NCI-H2081 treated with DMSO at 0.1 percent for 48 hours (cell line): ENCODE data around the gene ZFP92.
"Not testable (repeated sequence)": the region's sequence is repeated elsewhere in the genome, so short reads cannot be mapped to it uniquely, and the experiment has no call there.

Source experiments
- DNase-seq: peaks from one replicate; lab custom pipeline; 2025; lab: John Stamatoyannopoulos, UW

Gene ZFP92, protein sequence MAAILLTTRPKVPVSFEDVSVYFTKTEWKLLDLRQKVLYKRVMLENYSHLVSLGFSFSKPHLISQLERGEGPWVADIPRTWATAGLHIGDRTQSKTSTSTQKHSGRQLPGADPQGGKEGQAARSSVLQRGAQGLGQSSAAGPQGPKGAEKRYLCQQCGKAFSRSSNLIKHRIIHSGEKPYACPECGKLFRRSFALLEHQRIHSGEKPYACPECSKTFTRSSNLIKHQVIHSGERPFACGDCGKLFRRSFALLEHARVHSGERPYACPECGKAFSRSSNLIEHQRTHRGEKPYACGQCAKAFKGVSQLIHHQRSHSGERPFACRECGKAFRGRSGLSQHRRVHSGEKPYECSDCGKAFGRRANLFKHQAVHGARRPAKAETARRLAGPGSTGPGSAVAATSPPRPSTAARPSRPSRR

DNA sequence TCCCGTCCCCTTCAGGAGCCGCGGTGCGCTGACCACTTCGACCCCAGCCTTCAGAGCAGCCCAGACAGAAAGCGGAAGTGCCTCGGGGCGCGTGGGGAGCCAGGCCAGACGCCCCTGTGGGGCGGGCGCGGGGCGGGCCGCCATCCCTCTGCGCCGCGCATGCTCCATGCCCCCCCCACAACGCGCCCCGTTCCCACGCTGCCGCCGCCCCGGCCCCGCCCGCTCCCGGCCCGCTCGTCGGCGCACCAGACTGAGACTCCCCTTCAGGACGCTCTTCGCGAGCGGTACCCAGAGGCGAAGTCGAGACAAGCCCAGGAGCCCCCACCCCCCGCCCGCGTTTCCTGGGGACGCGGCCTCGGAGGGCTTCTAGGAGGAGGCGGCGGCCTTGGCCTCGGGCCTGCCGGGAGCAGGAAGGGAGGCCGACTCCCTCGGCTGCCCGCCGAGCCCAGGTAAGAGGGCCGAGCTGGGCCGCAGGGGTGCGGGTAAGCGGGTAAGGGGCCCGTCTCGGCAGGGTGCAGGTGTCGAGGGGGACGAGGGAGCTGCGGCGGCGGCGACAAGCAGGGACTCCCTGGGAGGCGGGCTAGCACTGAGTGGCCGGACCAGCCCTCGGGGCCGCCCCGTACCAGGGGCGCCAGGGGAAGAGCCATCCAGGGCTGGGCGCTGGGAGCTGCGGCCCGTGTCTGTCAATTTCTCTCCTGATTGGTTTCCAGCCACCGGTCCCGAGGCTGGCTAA, at the start of gene ZFP92:
Gene ZFP92 (plus strand): TSS at position 218 of the 733 bp plus-strand sequence. CDS start 6,851 bp downstream, outside the sequence.
- DNase-seq = no peak

DNA sequence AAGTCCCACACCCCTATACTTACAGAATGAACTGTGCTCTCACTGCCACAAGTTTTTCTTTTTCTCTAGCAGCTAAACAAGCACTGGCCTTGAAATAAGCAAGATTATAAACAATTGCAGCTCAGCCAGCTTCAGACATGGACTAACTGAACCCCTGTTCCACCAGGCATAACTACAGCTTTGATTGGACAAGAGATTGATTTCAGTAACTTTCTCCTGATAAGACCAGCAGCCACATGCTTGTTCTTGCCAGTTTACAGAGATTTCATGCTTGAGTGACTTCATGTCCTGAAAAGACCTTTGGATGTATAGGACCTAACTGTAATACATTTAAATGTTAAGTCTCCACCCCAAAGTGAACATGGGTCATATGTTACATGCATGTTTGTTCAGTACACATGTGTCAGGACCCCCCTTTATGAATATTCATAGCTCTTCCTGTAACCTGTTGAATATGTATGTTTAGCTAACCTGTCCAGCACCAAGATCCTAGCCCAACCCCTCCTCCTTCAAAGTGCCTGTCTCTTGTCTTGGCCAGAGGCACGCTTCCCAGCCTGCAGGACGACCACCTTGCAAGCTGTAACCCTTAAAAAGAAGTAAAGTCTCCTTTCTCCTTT, 49.4 kb upstream of the ZFP92 start:
- no peak for DNase-seq

DNA sequence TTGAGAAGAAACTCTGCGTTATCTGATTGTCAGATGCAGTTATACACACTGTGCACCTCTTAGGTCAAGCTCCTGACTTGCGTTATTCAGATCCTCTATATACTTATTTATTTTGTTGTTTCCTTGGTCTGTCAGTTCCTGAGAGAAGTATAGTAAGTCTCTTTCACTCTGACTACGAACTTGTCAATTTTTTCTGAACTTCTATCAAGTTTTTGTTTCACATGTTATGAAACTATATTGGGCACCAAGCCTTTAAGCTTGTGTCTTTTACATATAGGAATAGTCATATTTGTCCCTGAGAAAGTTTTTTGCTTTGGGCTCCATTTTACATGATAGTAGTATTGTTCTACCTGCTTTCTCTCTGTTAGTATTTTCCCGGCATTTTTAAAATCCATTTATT, 45.6 kb upstream of the ZFP92 start:
- no peak for DNase-seq

DNA sequence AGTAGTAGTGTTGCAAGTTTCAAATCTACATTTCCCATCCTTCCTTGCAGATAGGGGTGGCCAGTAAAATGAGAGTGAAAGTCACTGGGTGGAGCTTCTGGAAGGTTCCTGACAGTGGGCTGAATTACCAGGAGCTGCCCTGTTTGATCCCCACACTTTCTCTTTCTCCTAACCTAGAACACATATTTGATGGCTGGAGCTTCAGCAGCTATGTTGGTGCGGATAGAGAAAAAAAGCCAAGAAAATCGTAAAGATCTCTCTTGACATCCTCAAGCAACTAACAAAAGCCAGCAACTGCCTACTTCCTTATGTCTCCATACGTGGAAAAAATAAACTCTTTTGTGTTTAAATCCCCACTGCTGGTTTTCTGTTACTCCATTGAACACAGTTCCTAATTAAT, 45.2 kb upstream of the ZFP92 start:
- no peak for DNase-seq

DNA sequence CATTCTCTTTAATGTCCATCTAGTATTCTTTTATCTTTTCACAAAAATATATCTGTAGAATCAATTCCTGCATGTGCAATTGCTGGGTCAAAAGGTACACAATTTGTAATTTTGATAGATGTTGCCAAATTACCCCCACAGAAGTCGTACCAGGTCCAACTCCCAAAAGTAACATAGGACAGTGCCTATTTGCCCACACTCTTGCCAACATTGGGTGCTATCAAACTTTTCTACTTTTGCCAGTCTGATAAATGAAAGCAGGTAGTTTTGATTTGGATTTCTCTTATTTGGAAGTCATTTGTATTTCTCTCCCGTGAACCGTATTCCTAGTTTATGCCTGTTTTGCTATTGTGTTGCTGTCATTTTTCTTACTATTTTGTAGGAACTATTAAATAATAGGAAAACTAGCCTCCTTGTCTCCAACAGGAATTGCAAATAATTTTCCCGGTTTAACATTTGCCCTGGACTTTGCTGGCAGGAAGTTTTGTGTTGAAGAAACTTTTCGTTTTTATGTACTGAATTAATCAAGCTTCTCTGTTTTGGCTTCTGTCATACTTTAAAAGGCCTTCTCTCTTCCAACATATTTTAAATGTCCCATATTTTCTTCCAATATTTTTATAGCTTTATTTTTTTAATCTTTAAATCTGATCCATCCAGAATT, 44.3 kb upstream of the ZFP92 start:
- no peak for DNase-seq

DNA sequence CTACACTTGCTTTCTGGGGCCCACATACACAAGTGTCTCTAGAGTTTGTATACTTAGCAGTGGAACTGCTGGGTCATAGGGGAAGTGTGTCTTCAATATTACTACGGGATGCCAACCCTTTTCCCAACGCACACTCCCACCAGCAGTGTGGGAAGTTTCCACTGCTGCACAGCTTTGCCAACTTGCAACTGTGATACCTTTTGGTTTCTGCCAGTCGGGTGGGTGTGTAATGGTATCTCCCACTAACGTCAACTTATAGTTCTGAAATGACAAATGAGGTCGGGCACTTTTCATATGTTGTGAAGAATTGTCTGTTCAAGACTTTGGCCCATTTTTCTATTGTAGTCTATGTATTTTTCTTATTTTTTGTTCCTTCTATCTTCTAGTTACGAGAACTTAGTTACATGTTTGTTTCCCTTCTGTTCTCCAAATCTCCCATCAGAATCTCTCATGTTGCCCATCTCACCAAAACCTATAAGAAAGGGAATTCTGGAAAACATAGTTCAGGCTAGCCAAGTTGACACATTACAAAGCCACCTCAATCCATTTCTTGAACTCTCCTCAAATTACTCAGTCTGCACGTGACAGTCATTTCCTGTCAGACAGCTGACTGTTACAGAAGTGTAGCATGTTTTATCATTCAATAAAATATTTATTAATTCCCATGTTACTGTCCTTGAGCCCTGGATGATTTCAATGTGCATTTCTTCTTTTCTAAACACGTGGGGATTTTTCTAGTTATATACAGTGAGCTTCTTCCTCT, 40.8 kb upstream of the ZFP92 start:
- no peak for DNase-seq

DNA sequence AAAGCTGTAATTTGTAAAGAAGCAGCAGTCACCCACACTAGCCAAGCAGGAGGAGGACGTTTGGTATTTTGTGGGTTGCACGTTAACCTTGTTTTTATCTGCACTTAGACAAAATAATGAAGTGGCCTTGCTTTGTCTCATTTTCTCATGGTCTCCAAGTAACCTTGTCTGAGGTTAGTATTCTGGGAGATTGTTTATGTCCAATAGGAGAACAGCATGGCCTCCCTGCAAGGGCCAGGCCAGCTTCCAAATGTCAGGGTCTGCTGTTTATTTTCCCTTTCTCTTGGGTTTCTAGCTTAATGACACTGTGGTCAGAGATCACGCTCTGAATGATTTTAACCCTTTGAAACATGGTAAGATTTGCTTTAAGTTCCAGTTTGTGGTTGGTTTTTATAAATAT, 40.0 kb upstream of the ZFP92 start:
- DNase-seq = no peak

DNA sequence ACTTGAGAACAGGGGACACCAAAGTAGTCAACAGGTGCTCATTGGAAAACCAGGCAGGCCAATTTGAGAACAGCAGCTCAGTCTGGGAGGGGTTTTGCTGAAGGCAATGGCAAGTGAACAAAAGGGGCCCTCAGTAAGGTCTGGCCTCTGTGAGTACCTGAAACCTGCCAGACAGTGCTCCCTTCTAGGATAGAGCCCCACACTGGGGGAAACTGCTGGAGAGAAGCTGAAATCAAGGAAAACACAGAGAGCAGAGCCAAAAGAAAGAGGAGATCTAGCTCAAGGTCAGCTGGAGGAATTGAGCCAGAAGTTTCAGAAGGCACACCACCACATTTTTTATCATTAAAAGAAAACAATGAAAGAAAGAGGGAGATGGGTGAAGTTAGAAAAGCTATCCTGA, 38.3 kb upstream of the ZFP92 start:
- DNase-seq = no peak

DNA sequence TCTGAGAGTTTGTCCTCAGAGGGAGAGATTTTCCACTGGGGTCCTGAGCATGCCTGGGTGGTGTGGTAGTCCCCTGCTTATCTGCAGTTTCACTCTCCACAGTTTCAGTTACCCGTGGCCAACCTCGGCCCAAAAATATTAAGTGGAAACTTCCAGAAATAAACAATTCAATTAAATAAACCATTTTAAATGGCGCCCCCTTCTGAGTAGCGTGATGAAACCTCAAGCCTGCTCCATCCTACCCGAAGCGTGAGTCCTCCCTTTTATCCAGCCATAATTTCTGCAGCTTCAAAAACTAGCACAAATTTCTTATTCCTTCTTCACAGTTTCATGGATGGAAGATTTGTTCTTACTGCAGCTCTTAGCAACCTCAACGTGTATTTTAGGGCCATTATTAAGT, 36.8 kb upstream of the ZFP92 start:
- DNase-seq = no peak

DNA sequence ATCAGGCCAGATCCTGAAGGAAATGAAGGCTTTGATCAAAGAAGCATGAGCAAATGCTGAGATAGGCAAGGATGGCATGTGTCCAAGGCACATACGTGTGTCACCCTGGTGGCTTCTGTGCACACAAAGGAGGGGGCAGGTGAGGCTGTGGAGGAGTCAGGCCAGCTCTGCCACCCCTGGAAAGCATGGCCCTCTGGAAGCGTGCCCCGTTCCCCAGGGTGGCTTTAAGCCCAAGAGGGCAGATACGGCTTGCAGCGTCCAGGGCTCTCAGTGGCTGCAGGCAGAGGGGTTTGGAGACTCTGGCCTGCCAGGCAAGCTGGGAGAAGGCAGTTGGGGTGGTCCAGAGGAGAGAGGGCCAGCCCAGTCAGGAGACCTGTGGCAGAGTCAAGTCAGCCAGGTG, 35.7 kb upstream of the ZFP92 start:
- no peak for DNase-seq

DNA sequence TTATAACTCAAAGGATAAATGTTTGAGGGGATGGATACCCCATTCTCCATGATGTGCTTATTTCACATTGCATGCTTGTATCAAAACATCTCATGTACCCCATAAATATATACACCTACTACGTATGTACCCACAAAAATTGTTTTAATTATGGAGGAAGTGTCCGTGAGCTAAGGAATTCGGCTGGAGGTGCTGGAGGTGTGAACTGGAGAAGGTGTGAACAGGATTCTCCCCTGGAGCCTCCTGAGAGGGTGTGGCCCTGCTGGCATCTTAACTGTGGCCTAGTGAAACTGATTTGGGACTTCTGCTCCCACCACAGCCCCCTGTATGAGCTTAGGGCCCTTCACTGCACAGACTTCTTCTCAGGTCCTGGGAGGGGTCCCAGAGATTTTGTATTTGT, 33.5 kb upstream of the ZFP92 start:
- DNase-seq = no peak

DNA sequence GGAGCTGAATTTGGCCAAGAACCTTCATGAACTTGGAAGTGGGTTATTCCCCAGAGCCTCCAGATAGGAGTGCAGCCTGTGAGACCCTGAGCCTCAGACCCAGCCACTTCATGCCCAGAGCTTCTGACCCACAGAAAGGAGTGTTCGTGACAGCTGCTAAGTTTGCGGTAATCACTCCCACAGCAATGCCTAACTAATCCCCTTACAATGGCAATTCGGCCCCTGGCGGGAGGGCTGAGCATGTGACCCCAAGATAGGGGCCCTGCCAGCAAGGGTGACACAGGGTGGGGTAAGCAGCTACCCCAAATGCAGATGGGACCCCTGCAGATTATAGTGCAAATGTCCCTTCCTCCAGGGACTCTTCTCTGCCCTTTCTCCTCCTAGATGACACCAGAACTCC, 32.7 kb upstream of the ZFP92 start:
- DNase-seq = no peak

DNA sequence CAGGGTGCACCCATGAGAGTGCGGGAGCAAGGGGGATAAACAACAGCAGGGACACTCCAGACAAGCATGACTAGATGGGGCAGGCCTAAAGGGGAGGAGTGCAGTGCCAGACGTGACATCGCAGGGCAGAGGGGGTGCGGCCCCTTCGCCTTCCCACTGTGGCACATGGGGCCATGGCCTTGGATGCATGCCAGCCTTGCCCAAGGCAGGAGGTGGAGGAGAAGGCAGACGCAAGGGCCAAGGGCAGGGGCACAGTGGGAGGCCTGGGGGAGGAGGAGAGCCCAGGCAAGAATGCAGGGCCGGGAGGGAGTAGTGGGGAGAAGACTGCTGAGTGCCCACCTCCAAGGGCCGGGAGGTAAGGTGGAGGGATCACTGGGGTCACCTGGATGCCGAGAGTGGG, 31.8 kb upstream of the ZFP92 start:
- DNase-seq = no peak

DNA sequence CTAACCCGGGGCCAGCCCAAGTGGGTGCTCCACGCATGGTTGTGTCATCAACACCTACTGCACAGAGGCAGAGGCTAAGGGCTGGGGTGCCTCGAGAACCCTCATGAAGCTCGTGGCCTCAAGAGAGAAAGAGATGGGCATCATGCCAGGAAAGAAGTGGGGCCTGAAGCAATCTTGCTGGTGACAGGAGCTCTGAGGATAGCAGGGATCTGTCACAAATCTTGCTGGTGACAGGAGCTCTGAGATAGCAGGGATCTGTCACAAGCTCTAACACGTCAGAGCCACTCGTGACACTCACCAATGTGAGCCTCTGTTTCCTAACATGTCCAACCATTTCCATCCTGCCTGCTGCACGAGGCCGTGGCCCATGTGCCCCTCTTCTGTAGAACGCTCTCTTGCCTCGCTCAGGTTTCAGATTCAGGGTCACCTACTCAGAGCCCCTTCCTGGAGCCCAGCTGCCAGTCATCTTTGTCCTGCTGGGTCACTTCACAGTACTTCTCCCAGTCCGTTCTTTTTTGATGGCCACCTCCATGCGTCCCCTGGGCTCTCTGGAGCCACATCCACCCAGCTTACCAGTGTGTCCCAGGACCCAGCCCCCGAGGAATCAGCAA, 31.2 kb upstream of the ZFP92 start:
- DNase-seq = no peak

DNA sequence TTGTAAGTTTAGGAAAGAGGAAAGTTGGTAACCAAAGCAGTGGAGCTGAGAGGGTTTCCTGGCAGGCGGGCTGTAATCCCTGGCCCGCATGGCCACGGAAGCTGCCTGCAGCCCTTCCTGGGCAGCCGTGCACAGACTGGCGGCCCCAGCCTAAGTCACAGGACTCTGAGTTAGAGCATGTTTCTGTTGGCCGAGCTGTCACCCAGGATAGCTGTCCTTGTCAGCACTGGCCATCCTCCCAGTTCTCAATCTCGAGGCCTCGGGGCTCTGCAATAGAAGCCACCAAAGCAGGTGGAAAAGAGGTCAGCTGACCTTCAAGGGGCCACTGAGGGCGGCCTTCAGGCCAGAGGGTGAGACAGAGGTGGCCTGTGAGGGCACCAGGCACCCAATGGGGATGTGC, 30.6 kb upstream of the ZFP92 start:
- no peak for DNase-seq

DNA sequence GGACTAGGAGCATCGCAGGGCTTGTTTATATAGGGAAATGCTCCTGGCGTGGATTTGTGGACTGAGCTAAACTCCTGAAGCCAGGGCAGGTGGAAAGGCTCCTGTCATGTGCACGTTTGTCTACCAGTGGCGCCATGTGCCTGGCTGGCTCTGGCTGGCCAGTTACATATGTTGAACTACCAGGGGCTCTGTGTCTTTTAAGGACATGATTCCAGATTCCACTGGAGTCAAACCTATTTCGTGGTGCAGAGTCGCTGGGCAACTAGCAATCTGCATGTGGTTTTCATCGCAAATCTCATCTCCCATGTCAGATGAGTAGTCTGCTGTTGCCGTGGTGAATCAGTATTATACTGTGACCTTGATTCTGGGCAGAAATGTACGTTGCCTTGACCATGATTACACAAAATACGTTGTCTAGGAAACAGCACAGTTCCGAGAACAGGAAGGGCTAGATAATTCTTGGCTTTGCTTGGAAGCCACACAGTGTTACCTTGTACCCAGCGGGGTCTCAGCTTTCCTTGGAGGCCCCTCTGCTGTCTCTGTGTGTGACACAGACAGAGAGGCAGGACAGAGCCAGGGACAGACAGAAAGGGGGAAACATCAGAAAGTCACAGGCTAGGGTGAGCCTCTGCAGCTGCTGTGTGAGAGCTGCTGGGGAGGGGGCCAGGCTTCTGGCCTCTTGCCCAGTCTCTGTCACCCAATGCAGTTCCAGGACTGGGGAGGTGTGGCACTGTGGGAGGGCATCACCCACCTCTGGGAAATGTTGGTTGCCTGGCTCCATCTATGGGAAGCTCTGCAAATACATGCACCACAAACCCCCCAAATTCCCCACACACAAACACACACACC, 29.4 kb upstream of the ZFP92 start:
- DNase-seq = no peak

DNA sequence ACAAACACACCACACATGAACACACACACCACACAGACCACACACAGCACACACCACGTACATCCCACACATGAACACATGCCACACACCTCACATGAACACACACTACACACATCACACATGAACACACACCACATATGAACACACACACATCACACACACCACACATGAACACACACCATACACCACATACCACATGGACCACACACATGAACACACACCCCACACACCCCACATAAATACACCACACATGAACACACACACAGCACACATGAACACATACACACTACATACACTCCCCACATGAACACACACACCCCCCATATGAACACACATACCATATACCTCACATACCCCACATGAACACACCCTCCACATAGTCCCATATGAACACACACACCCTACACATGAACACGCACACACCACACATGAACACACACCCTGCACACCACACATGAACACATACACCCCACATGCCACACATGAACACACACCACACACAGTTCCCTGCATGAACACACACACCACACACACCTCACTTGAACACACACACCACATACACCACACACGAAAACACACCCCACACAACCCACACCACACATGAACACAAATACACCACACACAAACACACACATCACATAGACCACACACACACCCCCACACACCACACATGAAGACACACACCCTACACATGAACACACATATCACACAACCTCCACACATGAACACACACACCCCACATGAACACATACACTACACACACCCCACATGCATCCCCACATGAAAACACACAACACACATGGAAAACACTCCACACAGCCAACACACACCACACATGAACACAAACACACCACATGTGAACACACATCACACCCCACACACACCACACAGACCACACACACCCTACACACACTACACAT, 28.4 kb upstream of the ZFP92 start:
- DNase-seq = no peak

DNA sequence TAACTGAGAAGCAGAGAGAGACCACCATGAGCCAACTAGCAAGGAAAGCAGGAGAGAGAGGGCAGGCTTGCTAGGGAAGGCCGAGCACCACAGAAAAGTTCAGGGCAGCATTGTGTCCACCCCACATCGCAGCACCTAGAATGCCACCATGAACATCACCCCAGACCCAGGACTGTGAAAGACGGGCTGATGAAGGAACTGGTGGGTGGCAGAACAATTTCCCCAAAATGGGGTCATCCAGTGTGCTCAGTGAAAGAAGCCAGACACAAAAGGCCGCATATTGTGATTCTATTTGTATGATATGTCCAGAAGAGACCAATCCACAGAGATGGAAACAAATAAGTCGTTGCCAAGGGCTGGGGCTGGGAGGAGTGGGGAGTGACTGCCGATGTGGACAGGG, 26.9 kb upstream of the ZFP92 start:
- no peak for DNase-seq

DNA sequence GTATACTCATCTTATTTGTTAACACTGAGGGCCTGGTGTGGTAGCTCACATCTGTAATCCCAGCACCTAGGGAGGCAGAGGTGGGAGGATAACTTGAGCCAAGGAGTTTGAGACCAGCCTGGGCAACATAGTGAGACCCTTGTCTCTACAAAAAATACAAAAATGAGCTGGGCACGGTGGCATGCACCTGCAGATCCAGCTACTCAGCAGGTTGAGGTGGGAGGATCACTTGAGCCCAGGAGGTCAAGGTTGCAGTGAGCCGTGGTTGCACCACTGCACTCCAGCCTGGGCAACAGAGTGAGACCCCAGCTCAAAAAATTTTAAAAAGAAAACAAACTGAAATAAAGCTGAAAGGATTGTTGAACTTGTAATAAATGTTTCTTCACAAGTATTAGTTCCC, 26.3 kb upstream of the ZFP92 start:
- DNase-seq = not testable (repeated sequence)
